ENCODE measurements around the gene NRIP1. TPM values are rescaled to one million over a fixed set of nuclear protein-coding genes. Genes with fewer than 3 reads are reported as not detected.

NRIP1 gene
- total and polyA plus RNA-seq, 2 donors (not counting 3 experiments of a cell fraction or from before 2014, with no cell fraction given): 2.8 to 24.0 TPM

DNA sequence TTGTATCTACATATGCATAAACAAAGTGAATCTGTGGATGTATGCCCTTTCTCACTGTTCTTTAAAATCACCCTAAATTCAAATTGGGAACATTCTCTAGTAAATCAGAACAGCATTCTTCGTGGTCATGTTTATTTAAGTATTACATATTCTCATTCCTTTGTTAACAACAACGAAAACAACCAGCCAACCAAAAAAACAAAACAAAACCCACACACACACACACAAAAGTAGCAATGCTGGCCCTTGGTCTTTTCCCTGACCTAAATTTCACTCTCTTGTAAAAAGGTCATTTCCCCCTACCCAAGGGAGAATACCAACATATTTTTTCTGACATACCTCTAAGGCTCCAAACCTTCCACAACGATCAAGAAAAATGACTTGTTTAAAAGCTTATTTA, 102.6 kb downstream of the NRIP1 start:
- POLR2A ChIA-PET: no interaction called here

More for the DNA sequence above, 102.6 kb downstream of the NRIP1 start:
- H3K36me3 ChIP-seq (ENCODE audit: control insufficient read depth in 2 of 2, extremely low read depth in 1 of 2, insufficient read depth in 2 of 2, low read length in 2 of 2): peaks cover 3 to 6% of the 10 kb centered on the region in 2 experiments
- CTCF ChIA-PET: no interaction called here
- H2AFZ ChIP-seq (ENCODE audit: low read depth, low read length): no peak overlapping the region
- H3K9me1 ChIP-seq (replicated peaks; ENCODE audit: control insufficient read depth, extremely low read depth, insufficient read depth, low read length): no peaks in the 10 kb centered on the region
- no peak overlapping the region for H3K27ac ChIP-seq (ENCODE audit: insufficient read depth, low read depth, low read length)
- H3K79me2 ChIP-seq (ENCODE audit: control insufficient read depth, insufficient read depth, low read length): peaks cover 10% of the 10 kb centered on the region
- DNase-seq (ENCODE audit: low read depth, low spot score) (no peak), FAIRE-seq (no peak)
- no TSS peak for BruUV-seq (replicated peaks)
- TF ChIP-seq CTCF (IDR thresholded peaks at IDR 0.05; ENCODE audit: extremely low read depth in 1 of 2, insufficient read depth in 1 of 2, low read depth in 1 of 2, low read length in 2 of 2): no peak
- TF ChIP-seq GATA2 (IDR thresholded peaks at IDR 0.05; ENCODE audit: insufficient read depth, insufficient read length, low read depth, low read length): no peak
- TF ChIP-seq, protein P1, sequence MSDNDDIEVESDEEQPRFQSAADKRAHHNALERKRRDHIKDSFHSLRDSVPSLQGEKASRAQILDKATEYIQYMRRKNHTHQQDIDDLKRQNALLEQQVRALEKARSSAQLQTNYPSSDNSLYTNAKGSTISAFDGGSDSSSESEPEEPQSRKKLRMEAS (IDR thresholded peaks at IDR 0.05; ENCODE audit: insufficient read depth, insufficient read length): no peak
- TF ChIP-seq POLR2AphosphoS5 (IDR thresholded peaks at IDR 0.05; ENCODE audit: insufficient read depth, low read depth, low read length): no peak
- TF ChIP-seq FOS (IDR thresholded peaks at IDR 0.05; ENCODE audit: borderline replicate concordance, insufficient read depth, low read length): no peak
- TF ChIP-seq POLR2A (IDR thresholded peaks at IDR 0.05; ENCODE audit: low read depth, low read length): no peak
- no peak for TF ChIP-seq EZH2 (IDR thresholded peaks at IDR 0.05; ENCODE audit: borderline replicate concordance, low read depth, low read length, severe bottlenecking)
- no peak for TF ChIP-seq JUN (IDR thresholded peaks at IDR 0.05; ENCODE audit: borderline replicate concordance, insufficient read depth, insufficient read length, low read depth)
- no peak for TF ChIP-seq MYC (IDR thresholded peaks at IDR 0.05; ENCODE audit: low read depth, low read length)
- no peak overlapping the region for H3K4me3 ChIP-seq (replicated peaks in 1 of 3; ENCODE audit: insufficient read depth in 1 of 3, low read depth in 1 of 3, low read length in 3 of 3)
- intact Hi-C loops (cut with micrococcal nuclease): no loop called here
- H3K9ac ChIP-seq (replicated peaks; ENCODE audit: extremely low read depth, insufficient read depth, low read length): no peak overlapping the region
- H3K4me1 ChIP-seq (ENCODE audit: control insufficient read depth, extremely low read depth, insufficient read depth, low read length): no peaks in the 10 kb centered on the region
- no peaks in the 10 kb centered on the region for H3K9me3 ChIP-seq (replicated peaks; ENCODE audit: control insufficient read depth, insufficient read depth, low read length)
- H4K20me1 ChIP-seq (replicated peaks; ENCODE audit: control insufficient read depth, extremely low read depth, insufficient read depth, low read length): peaks cover 5% of the 10 kb centered on the region
- dilution Hi-C loops (cut with MboI; ENCODE audit: extremely low pct_ligation_motif_present, low sequenced_read_pairs): no loop called here
- H3K27me3 ChIP-seq (ENCODE audit: control insufficient read depth in 2 of 2, insufficient read depth in 2 of 2, low read length in 2 of 2): no peaks in the 10 kb centered on the region
- H3K4me2 ChIP-seq (ENCODE audit: insufficient read depth, low read length): no peak overlapping the region

Data from endothelial cell of umbilical vein (primary cell).